ENCODE data around the gene KCND3. TPM values are rescaled to one million over a fixed set of nuclear protein-coding genes. Genes with fewer than 3 reads are reported as not detected.

The KCND3 gene
- total RNA-seq, 1 experiment from 2014 or later = not detected

DNA sequence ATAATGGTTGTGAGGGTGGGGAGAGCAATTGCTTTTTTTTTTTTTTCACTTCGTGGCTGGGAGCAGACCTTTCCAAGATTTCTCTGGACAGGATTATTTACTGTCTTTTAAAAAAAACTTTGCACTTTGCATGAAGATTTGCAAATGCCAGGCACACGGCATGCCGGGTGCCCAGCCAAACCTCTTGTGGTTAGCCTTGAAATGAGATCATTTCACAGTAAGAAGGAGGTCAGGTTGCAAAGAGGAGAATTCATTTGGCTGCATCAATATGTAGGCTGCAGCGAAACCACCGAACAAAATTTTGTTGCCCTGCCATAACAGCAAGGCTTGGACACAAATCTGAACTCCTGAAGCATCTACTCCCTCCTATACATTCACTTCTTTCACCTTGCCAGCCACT is 36.5 kb upstream of the KCND3 start:
- no TSS peak for BruUV-seq (replicated peaks)
- H3K4me2 ChIP-seq = no peak overlapping the region
- H3K9me2 ChIP-seq (ENCODE audit: insufficient read depth) = no peaks in the 10 kb centered on the region
- DNase-seq = no peak
- ChIA-PET POLR2A (ENCODE audit: unreplicated experiment) (no interaction called here), CTCF (no interaction called here)
- no peaks in the 10 kb centered on the region for H3F3A ChIP-seq (ENCODE audit: insufficient read depth, low read depth)
- no peaks in the 10 kb centered on the region for H3K9me3 ChIP-seq (ENCODE audit: insufficient read depth, low read depth)
- TF ChIP-seq, protein P1, sequence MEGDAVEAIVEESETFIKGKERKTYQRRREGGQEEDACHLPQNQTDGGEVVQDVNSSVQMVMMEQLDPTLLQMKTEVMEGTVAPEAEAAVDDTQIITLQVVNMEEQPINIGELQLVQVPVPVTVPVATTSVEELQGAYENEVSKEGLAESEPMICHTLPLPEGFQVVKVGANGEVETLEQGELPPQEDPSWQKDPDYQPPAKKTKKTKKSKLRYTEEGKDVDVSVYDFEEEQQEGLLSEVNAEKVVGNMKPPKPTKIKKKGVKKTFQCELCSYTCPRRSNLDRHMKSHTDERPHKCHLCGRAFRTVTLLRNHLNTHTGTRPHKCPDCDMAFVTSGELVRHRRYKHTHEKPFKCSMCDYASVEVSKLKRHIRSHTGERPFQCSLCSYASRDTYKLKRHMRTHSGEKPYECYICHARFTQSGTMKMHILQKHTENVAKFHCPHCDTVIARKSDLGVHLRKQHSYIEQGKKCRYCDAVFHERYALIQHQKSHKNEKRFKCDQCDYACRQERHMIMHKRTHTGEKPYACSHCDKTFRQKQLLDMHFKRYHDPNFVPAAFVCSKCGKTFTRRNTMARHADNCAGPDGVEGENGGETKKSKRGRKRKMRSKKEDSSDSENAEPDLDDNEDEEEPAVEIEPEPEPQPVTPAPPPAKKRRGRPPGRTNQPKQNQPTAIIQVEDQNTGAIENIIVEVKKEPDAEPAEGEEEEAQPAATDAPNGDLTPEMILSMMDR (conservative IDR thresholded peaks at IDR 0.05) = no peak
- no peak for TF ChIP-seq EZH2 (IDR thresholded peaks at IDR 0.05; ENCODE audit: low read depth)
- H2AFZ ChIP-seq = no peak overlapping the region
- intact Hi-C loops (cut with micrococcal nuclease; ENCODE audit: unreplicated experiment) = no loop called here
- no peaks in the 10 kb centered on the region for H4K20me1 ChIP-seq (ENCODE audit: insufficient read depth)
- no peak overlapping the region for H3K27ac ChIP-seq
- peaks cover 65% of the 10 kb centered on the region for H3K27me3 ChIP-seq (ENCODE audit: insufficient read depth, low read depth)
- no peaks in the 10 kb centered on the region for H3K36me3 ChIP-seq (ENCODE audit: low read depth)
- no peaks in the 10 kb centered on the region for H3K79me2 ChIP-seq (ENCODE audit: low read depth)
- H3K4me3 ChIP-seq = no peak overlapping the region
- H3K4me1 ChIP-seq (replicated peaks; ENCODE audit: insufficient read depth) = no peaks in the 10 kb centered on the region

DNA sequence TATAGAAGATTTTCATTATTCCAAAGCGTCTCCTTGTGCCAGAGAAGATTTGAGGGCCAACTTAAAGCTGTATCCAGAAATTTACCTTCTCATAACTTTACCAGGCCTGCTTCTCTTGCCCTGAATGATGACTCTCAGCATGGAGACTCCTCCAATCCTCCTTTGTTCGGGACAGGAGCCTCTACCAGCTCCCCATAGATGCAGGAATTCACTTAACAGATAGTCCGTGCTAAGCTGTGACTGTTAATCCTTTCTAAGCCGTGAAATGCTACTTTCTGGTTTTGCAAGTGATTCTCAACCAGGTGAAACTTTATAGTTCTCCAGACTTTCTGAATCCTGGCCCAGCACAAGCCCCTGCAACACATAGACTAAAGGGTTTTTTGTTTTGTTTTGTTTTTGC is 31.8 kb upstream of the KCND3 start:
- Histone ChIP-seq H3K4me1 (replicated peaks; ENCODE audit: insufficient read depth) (no peaks in the 10 kb centered on the region), H3K27me3 (ENCODE audit: insufficient read depth, low read depth) (peaks cover 61% of the 10 kb centered on the region), H3K27ac (no peak overlapping the region), H3K36me3 (ENCODE audit: low read depth) (no peaks in the 10 kb centered on the region), H3F3A (ENCODE audit: insufficient read depth, low read depth) (no peaks in the 10 kb centered on the region), H3K9me2 (ENCODE audit: insufficient read depth) (no peaks in the 10 kb centered on the region), H3K4me3 (no peak overlapping the region), H3K4me2 (no peak overlapping the region), H3K9me3 (ENCODE audit: insufficient read depth, low read depth) (no peaks in the 10 kb centered on the region), H4K20me1 (ENCODE audit: insufficient read depth) (no peaks in the 10 kb centered on the region), H2AFZ (no peak overlapping the region), H3K79me2 (ENCODE audit: low read depth) (no peaks in the 10 kb centered on the region)
- POLR2A ChIA-PET (ENCODE audit: unreplicated experiment) = no interaction called here
- intact Hi-C loops (cut with micrococcal nuclease; ENCODE audit: unreplicated experiment) = no loop called here
- DNase-seq = no peak
- CTCF ChIA-PET = no interaction called here
- no TSS peak for BruUV-seq (replicated peaks)
- TF ChIP-seq, protein P1 (conservative IDR thresholded peaks at IDR 0.05) = no peak
- TF ChIP-seq EZH2 (IDR thresholded peaks at IDR 0.05; ENCODE audit: low read depth) = no peak

DNA sequence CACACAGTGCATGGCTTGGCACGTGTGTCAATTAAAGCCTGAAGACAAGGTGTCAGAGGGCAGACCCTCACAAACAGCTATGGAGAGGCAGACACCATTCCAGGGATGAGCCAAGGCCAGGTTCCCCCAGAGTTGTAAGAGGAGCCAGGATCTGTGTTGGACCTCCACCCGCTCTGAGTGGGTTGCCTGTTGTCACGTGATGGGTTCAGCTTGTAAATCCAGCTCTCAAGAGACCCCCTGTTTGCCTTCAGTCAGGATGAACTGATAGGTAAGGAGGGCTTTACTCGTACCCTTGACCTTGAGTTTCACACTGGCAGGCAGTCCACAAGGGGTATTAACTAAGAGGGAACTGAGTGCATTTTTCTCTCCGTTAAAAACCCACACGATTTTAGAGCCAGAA is 27.7 kb upstream of the KCND3 start:
- Histone ChIP-seq H3K4me2 (no peak overlapping the region), H3K27me3 (ENCODE audit: insufficient read depth, low read depth) (peaks cover 81% of the 10 kb centered on the region), H4K20me1 (ENCODE audit: insufficient read depth) (no peaks in the 10 kb centered on the region), H3K4me1 (replicated peaks; ENCODE audit: insufficient read depth) (no peaks in the 10 kb centered on the region), H3K9me3 (ENCODE audit: insufficient read depth, low read depth) (no peaks in the 10 kb centered on the region), H3K27ac (no peak overlapping the region), H3K9me2 (ENCODE audit: insufficient read depth) (no peaks in the 10 kb centered on the region), H3K4me3 (no peak overlapping the region), H2AFZ (no peak overlapping the region), H3F3A (ENCODE audit: insufficient read depth, low read depth) (no peaks in the 10 kb centered on the region), H3K79me2 (ENCODE audit: low read depth) (no peaks in the 10 kb centered on the region), H3K36me3 (ENCODE audit: low read depth) (no peaks in the 10 kb centered on the region)
- intact Hi-C loops (cut with micrococcal nuclease; ENCODE audit: unreplicated experiment) = no loop called here
- BruUV-seq (replicated peaks) = no TSS peak
- ChIA-PET CTCF (no interaction called here), POLR2A (ENCODE audit: unreplicated experiment) (no interaction called here)
- no peak for DNase-seq
- no peak for TF ChIP-seq EZH2 (IDR thresholded peaks at IDR 0.05; ENCODE audit: low read depth)
- TF ChIP-seq, protein P1 (conservative IDR thresholded peaks at IDR 0.05) = no peak

Data from PC-9 (cell line).